Activated T-cell treated with anti-CD3 and anti-CD28 coated beads, Interleukin-2, amount 50 U/mL, for 1 hour (primary cell): ENCODE data around the gene TSPEAR.
"Not testable (repeated sequence)": the region's sequence is repeated elsewhere in the genome, so short reads cannot be mapped to it uniquely, and the experiment has no call there.

Source experiments
- DNase-seq: peaks from one replicate; pipeline ENCODE4 v3.0.0-alpha.2; 2020

TSPEAR gene

GRCh38 chr21:44681861-44682579, 29.4 kb downstream of the TSPEAR start, which contains the start of gene KRTAP12-1:
Gene KRTAP12-1 (minus strand): TSS chr21:44682163. CDS start chr21:44682123, 40 bp downstream.
- no peak for DNase-seq

GRCh38 chr21:44681152-44681551, 30.2 kb downstream of the TSPEAR start:
- no peak for DNase-seq

DNA sequence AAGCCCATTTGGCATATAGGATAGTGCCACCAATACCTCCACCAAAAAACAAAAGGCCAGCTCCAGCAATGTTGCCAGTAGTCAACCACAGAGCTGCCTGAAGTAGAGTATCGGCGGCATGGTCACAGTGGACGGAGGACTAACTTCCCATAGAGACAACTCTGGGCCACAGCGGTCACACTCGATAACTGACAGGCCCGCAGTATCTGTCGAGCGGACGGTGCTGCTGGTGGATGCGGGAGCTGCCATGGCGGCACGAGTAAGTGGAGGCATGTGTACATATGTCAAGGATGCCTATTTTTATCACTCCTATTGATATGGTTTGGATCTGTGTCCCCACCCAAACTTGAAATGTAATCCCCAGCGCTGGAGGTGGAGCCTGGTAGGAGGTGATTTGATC, 33.5 kb downstream of the TSPEAR start:
- DNase-seq: no peak

DNA sequence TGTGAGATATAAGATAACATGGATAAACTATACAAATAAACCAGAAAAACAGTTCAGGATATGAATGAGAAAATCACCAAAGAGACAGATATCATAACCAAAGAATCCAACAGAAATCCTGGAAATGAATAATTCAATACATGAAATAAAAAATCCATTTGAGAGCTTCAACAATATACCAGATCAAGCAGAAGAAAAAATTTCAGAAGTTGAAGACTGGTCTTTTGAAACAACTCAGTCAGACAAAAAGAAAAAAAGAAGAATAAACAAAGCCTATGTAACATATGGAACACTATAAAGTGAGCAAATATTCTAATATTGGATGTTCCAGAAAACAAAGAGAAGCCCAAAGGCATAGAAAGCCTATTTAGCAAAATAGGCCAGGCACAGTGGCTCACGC, 39.5 kb downstream of the TSPEAR start:
- DNase-seq: no peak

DNA sequence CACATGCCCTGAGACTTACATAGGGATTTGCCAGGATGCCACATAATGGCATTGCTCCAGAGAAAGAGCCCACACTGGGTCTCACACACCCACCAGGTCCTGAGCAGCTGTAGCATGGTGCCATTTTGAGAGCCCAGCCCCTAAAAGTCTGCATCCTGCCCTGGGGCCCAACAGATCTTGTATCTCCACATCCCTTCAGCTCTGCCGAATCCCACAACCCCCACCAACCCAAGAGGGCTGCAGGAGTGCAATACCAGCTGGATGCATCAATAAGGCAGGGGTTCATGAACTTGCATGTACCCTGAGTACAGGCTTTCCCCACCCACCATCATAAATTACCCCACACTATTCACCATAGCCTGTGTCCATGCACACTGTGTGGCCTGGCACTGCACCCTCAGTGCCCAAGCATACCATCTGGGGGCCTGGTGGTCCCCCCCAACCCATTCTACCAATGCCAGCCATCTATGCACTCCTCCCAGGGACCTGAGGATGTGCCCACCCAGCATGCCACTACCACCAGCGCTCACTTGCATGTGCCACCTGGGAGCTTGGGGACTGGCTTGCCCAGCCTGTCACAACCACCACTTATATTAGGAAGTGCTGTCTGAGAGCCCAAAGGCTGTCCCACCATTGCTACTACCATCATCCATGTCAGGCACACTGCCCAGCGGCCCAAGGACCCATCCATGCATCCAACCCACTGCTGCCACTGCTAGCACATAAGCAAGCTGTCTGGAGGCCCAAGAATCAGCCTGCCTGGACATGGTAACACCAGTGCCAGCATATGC, 40.5 kb downstream of the TSPEAR start:
- no peak for DNase-seq

GRCh38 chr21:44667612-44668011, 43.8 kb downstream of the TSPEAR start:
- DNase-seq: no peak

GRCh38 chr21:44666401-44667320, 44.7 kb downstream of the TSPEAR start, which contains the start of gene KRTAP12-2:
Gene KRTAP12-2 (minus strand): TSS chr21:44666927. CDS start chr21:44666886, 41 bp downstream.
- no peak for DNase-seq

DNA sequence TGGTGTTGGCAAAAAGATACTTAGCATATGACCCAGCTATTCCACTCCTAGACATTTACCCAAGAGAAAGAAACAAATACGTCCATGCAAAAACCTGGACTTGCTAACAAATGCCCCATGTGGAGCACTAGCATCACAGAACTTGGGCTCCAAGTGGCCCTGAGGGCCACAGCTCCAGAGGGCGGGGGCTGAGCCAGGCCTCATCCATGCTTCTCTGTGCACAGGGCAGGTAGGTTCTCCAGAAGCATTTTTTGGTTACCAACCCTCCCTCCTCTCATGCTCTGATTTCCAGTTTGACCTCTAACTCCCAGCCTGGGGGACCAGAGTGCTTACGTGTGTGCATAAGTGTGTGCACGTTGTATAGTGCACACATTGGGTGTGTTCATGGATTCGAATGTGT, 46.7 kb downstream of the TSPEAR start:
- DNase-seq: no peak

- DNase-seq: not testable (repeated sequence)
Observed at GRCh38 chr21:44661567-44661966, 49.8 kb downstream of the TSPEAR start.

- no peak for DNase-seq
Observed at GRCh38 chr21:44658913-44659595, 52.3 kb downstream of the TSPEAR start.

DNA sequence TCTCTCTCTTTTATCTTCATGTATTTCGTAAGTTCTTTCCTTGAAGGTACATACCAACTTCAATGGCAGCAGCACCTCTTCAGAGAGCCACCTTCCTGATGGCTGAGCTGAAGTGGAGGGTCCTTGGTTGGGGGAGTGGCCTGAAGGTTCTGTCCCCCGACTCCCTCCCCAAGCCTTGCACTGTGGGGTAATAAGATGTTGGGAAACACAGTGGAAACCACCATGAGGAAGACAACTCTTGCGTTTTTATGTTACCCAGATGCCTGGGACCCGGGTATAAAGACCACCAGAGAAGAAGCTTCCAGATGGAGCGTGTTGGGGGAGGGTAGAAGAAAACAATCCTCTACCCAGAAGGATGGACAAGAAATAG, 52.8 kb downstream of the TSPEAR start:
- no peak for DNase-seq

- DNase-seq: peak; percentile 63
Observed at GRCh38 chr21:44657635-44658540, 53.5 kb downstream of the TSPEAR start, which contains the start of gene KRTAP12-3. Gene KRTAP12-3 (plus strand): TSS chr21:44657932. CDS start chr21:44657980, 48 bp downstream.

- no peak for DNase-seq
Observed at GRCh38 chr21:44656868-44657267, 54.5 kb downstream of the TSPEAR start.

- no peak for DNase-seq
Observed at GRCh38 chr21:44654576-44655175, 56.7 kb downstream of the TSPEAR start, which contains the start of gene KRTAP12-4. Gene KRTAP12-4 (minus strand): TSS chr21:44654659. CDS start chr21:44654614, 45 bp downstream.

- DNase-seq: peak; percentile 62
Observed at GRCh38 chr21:44653656-44654575, 57.5 kb downstream of the TSPEAR start.

- no peak for DNase-seq
Observed at GRCh38 chr21:44653123-44653522, 58.2 kb downstream of the TSPEAR start.

- no peak for DNase-seq
Observed at GRCh38 chr21:44650973-44651675, 60.2 kb downstream of the TSPEAR start.

DNA sequence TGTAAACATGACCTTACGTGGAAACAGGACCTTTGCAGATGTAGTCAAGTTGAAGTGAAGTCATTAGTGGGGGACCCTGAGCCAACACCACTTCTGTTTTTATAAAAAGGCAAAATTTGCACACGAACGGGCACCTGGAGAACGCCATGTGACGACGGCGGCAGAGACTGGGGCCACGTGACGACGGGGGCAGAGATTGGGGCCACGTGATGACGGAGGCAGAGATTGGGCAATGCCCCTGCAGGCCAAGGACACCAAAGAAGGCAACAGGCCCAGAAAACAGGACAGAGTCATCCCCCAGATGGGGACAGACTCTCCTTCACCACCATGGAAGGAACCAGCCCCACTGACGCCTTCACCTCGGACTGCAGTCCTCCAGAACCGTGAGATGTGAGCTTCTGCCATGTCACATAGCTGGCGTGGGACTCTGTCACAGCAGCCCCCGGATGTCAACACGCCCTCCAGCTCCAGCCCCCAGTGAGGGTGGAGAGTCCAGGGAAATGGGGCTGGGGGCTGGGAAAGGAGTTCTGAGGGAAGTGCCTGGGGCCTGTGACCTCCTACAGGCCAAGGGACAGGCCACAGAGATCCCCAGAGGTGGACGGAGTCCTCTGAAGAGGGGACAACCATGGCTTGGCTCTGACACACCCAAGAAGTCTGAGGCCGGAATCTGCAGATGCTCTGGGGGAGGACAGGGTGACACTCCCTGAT, 61.0 kb downstream of the TSPEAR start:
- no peak for DNase-seq
